Upper lobe of left lung (tissue), 6 donors: ENCODE data around the gene TMEM131L. TPM values are rescaled to one million over a fixed set of nuclear protein-coding genes. Genes with fewer than 3 reads are reported as not detected.
A peak's percentile ranks its signal among the peaks of the same experiment; 100 is the strongest.

Experiments
- ATAC-seq, 2 donors: fragments of 200-7000 bp; cut with Tn5 transposase; one replicate each; pipeline ENCODE4 v1.9.1; 2022; ENCODE audit warnings: mild to moderate bottlenecking in 2 of 2, moderate library complexity in 2 of 2; ENCODE audit not compliant: low FRiP score in 2 of 2
- DNase-seq, 2 donors: peaks; one replicate each; pipeline ENCODE4 v3.0.0-alpha.2; 2019 to 2020
- H3K27ac ChIP-seq, 4 donors: fragments of 200-600 bp; sonication (generic); one replicate each; pipeline ENCODE4 v1.5.1; 2016 to 2019
- H3K27me3 ChIP-seq, 4 donors: fragments of 200-600 bp; sonication (generic); one replicate each; pipeline ENCODE4 v1.5.1; 2017 to 2019
- H3K36me3 ChIP-seq, 4 donors: fragments of 200-600 bp; sonication (generic); one replicate each; pipeline ENCODE4 v1.5.1; 2016 to 2019
- H3K4me1 ChIP-seq, 4 donors: fragments of 200-600 bp; sonication (generic); one replicate each; pipeline ENCODE4 v1.5.1; 2018 to 2019
- H3K4me3 ChIP-seq, 4 donors: fragments of 200-600 bp; sonication (generic); one replicate each; pipeline ENCODE4 v1.5.1; 2017 to 2019; ENCODE audit warnings: mild to moderate bottlenecking in 2 of 4, moderate library complexity in 1 of 4
- H3K9me3 ChIP-seq, 4 donors: fragments of 200-600 bp; sonication (generic); one replicate each; pipeline ENCODE4 v1.5.1; 2018 to 2019
- EP300 ChIP-seq, 4 donors: sonication (generic); formaldehyde crosslinking; IDR thresholded peaks; one replicate each; pipeline ENCODE4 v1.5.1; 2017; ENCODE audit warnings: antibody characterized with exemption in 4 of 4, control low read depth in 2 of 4
- POLR2A ChIP-seq, 4 donors: fragments of 450-650 bp; IDR thresholded peaks; one replicate each; pipeline ENCODE4 v1.5.1; 2016 to 2017; ENCODE audit warnings: antibody characterized with exemption in 4 of 4, mild to moderate bottlenecking in 2 of 4
- POLR2AphosphoS5 ChIP-seq, 2 donors: sonication (generic); formaldehyde crosslinking; IDR thresholded peaks; one replicate each; pipeline ENCODE4 v1.5.1; 2017; ENCODE audit warnings: antibody characterized with exemption in 2 of 2
- WGBS, 2 donors: methylation state at CpG; one replicate each; pipeline ENCODE4 v1.1.5; 2017 to 2018; 5-methylcytosine and 5-hydroxymethylcytosine counted together
- total RNA-seq, 6 donors: library from RNA; depleted of rRNA in 4 of 6; stranded (reverse); fragments of >200 nt in 4 of 6; gene quantifications; one replicate each; pipeline versions ENCODE4 v1.1.0 to v1.2.1, GENCODE V29; 2016 to 2021
- TF ChIP-seq, protein P1 (sequence below), 6 experiments: fragments of 450-650 bp in 4 of 6; fragments of 200-600 bp in 2 of 6; sonication (generic) in 2 of 6; IDR thresholded peaks; one replicate each; pipeline ENCODE4 v1.5.1; 2016 to 2019; ENCODE audit warnings: antibody characterized with exemption in 6 of 6
- donor health status: DM: no; HTN: no; CAD: no; lungs with moderate emphysema.
- donor health status: DM: no; HTN: yes; CAD: no; lungs with severe emphysema.

TMEM131L gene
- total RNA-seq, 6 donors from 2014 or later = 12.3 to 28.8 (median 19.5) TPM

DNA sequence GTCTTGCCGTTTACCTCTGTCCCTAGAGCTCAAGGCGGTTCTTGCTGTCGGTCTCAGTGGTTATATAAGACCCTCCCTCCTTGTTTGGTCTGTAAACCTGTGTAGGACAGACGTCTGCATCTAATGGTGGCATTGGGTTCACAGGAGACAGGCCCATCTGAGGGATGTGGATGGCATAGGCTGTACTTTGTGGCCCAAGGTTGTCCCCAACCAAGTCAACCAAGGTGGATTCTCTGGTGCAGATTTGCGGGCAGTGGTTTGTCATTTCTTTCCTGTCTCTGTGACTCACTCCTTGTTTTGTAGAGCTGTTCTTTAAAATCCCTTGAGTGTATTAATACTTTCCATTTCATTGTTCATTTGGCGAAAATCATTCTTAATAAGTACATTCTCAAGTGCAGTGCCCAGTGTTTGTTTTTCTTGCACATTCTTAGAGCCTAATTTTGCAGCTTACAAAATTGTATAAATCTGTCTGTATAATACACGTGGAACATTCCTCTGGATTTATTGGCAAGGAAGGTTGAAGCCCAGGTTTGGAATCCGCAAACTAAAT, 149.9 kb downstream of the TMEM131L start:
- ATAC-seq (no peak), DNase-seq (no peak)
- Histone ChIP-seq H3K27ac (no peak overlapping the region), H3K36me3 (peaks cover 2 to 21% (median 17%) of the 10 kb centered on the region in 4 donors), H3K9me3 (no peaks in the 10 kb centered on the region), H3K27me3 (no peaks in the 10 kb centered on the region), H3K4me3 (no peak overlapping the region), H3K4me1 (no peaks in the 10 kb centered on the region)
- TF ChIP-seq POLR2A (IDR thresholded peaks at IDR 0.05) (no peak), EP300 (IDR thresholded peaks at IDR 0.05) (no peak), POLR2AphosphoS5 (IDR thresholded peaks at IDR 0.05) (no peak)
- TF ChIP-seq, protein P1, sequence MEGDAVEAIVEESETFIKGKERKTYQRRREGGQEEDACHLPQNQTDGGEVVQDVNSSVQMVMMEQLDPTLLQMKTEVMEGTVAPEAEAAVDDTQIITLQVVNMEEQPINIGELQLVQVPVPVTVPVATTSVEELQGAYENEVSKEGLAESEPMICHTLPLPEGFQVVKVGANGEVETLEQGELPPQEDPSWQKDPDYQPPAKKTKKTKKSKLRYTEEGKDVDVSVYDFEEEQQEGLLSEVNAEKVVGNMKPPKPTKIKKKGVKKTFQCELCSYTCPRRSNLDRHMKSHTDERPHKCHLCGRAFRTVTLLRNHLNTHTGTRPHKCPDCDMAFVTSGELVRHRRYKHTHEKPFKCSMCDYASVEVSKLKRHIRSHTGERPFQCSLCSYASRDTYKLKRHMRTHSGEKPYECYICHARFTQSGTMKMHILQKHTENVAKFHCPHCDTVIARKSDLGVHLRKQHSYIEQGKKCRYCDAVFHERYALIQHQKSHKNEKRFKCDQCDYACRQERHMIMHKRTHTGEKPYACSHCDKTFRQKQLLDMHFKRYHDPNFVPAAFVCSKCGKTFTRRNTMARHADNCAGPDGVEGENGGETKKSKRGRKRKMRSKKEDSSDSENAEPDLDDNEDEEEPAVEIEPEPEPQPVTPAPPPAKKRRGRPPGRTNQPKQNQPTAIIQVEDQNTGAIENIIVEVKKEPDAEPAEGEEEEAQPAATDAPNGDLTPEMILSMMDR (IDR thresholded peaks at IDR 0.05) = no peak
- 85 to 87% methylated on average over 8 of the region's 8 CpGs for WGBS, 2 donors

DNA sequence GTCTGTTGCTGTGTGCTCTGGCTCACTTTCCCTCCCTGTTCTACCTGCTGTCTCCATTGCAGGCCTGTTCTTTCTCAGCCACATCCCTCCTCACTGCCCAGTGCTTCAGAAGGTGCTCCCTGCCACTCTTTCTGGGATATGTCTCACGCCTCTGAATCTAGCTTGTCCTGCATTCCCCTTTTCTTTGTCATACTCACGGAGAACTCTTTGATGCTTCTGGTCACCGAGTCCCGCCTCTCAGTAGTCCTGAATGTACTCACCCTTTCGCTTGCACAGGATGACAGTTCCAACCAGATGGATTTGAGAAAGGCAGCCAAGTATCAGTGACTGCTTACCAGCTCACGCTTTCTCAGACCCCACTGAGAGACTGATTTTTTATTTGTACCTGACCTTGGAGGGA, 152.7 kb downstream of the TMEM131L start:
- WGBS, 2 donors = 91 to 94% methylated on average over 6 of the region's 6 CpGs
- H3K27me3 ChIP-seq = no peaks in the 10 kb centered on the region
- no peaks in the 10 kb centered on the region for H3K4me1 ChIP-seq
- TF ChIP-seq POLR2AphosphoS5 (IDR thresholded peaks at IDR 0.05) (no peak), EP300 (IDR thresholded peaks at IDR 0.05) (no peak), POLR2A (IDR thresholded peaks at IDR 0.05) (no peak)
- TF ChIP-seq, protein P1 (IDR thresholded peaks at IDR 0.05) = no peak
- ATAC-seq (no peak), DNase-seq (no peak)
- H3K36me3 ChIP-seq = peaks cover 3 to 38% (median 33%) of the 10 kb centered on the region in 4 donors
- H3K9me3 ChIP-seq = no peaks in the 10 kb centered on the region
- no peak overlapping the region for H3K27ac ChIP-seq
- no peak overlapping the region for H3K4me3 ChIP-seq

DNA sequence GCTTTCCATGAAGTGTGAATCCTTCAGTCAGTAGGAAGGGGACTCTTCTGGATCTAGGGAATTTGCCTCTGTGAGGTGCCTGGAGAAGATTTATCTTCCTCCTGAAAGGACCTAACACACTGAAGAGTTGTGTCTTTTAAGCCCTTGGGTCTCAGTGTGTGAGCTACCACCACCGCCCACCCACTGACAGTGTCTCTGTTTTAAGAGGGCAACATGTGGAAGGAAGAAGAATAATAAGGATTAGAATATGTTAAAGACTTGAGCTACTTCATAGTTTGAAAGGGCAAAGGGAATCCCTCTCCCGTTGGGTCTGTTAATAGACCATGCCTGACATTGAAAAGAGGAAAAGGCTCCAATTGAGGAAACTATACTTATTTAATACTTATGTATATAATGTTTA, 153.7 kb downstream of the TMEM131L start:
- no peak overlapping the region for H3K27ac ChIP-seq
- H3K9me3 ChIP-seq = no peaks in the 10 kb centered on the region
- no peaks in the 10 kb centered on the region for H3K27me3 ChIP-seq
- TF ChIP-seq, protein P1 (IDR thresholded peaks at IDR 0.05) = no peak
- TF ChIP-seq POLR2AphosphoS5 (IDR thresholded peaks at IDR 0.05) (no peak), EP300 (IDR thresholded peaks at IDR 0.05) (no peak), POLR2A (IDR thresholded peaks at IDR 0.05) (no peak)
- ATAC-seq = no peak
- DNase-seq = no peak
- H3K36me3 ChIP-seq = peaks cover 3 to 40% (median 38%) of the 10 kb centered on the region in 4 donors
- 90 to 93% methylated on average over 2 of the region's 2 CpGs for WGBS, 2 donors
- no peak overlapping the region for H3K4me3 ChIP-seq
- H3K4me1 ChIP-seq = no peaks in the 10 kb centered on the region

DNA sequence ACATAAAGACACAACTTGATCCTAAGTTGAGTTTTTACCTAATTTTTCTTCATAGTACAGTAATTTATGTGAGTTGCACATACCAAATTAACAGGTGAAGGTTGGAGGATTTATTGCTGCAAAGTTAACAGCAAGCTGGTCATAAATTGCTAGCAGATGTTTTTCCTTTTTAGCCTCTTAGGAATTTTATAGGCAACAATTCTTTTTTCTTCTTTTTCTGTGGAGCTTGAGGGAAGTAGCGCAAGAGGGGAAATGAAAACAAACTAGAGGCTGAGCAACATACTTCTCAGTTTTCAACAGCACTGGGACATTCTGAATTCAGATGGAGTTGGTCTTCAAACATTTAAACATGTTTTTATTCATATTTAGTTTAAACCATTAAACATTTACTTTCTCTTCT, 154.2 kb downstream of the TMEM131L start:
- TF ChIP-seq, protein P1 (IDR thresholded peaks at IDR 0.05) = no peak
- TF ChIP-seq EP300 (IDR thresholded peaks at IDR 0.05) = no peak
- no peak for TF ChIP-seq POLR2AphosphoS5 (IDR thresholded peaks at IDR 0.05)
- no peak for TF ChIP-seq POLR2A (IDR thresholded peaks at IDR 0.05)
- no peaks in the 10 kb centered on the region for H3K27me3 ChIP-seq
- no peak for DNase-seq
- no peak overlapping the region for H3K4me3 ChIP-seq
- ATAC-seq = no peak
- no peaks in the 10 kb centered on the region for H3K9me3 ChIP-seq
- peaks cover 6 to 45% (median 41%) of the 10 kb centered on the region in 4 donors for H3K36me3 ChIP-seq
- H3K4me1 ChIP-seq = no peaks in the 10 kb centered on the region
- H3K27ac ChIP-seq = no peak overlapping the region
- 72 to 78% methylated on average over 1 of the region's 1 CpG for WGBS, 2 donors

DNA sequence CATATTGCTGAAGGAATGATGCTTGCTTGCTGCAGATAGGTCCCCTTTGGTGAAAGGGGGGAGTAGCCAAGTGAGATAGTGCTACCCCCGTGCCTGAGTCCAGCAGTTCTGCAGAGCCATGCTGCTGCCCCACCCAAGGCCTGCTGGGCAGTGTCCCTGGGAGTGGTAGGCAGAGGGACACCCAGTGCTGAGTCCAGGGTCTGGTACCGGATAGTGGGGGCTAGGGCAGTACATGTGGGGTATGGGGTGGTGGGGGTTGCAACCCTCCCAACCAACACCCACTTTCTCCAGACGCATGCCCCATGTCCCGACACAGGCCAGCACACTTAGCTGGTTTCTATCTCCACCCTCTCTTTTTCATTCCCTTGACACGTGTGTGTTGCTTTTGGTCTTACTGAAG, 155.9 kb downstream of the TMEM131L start:
- DNase-seq = peak in 1 of 2 donors; percentile 33
- ATAC-seq = peak; percentile 12 to 48
- H3K9me3 ChIP-seq = no peaks in the 10 kb centered on the region
- WGBS, 2 donors = 97 to 98% methylated on average over 4 to 5 of the region's 5 CpGs
- peaks cover 6 to 58% (median 45%) of the 10 kb centered on the region in 4 donors for H3K36me3 ChIP-seq
- TF ChIP-seq EP300 (IDR thresholded peaks at IDR 0.05) = no peak
- TF ChIP-seq POLR2A (IDR thresholded peaks at IDR 0.05) = no peak
- TF ChIP-seq POLR2AphosphoS5 (IDR thresholded peaks at IDR 0.05) = no peak
- TF ChIP-seq, protein P1 (IDR thresholded peaks at IDR 0.05) = no peak
- H3K27ac ChIP-seq = no peak overlapping the region
- H3K27me3 ChIP-seq = no peaks in the 10 kb centered on the region
- no peak overlapping the region for H3K4me3 ChIP-seq
- H3K4me1 ChIP-seq = no peaks in the 10 kb centered on the region
